Activated naive CD4-positive, alpha-beta T cell (primary cell): Measurements from ENCODE around the gene CD58.

Source experiments
- DNase-seq, 4 experiments: peaks; one replicate each; lab custom pipeline; 2025; lab: John Stamatoyannopoulos, UW

The CD58 gene

DNA sequence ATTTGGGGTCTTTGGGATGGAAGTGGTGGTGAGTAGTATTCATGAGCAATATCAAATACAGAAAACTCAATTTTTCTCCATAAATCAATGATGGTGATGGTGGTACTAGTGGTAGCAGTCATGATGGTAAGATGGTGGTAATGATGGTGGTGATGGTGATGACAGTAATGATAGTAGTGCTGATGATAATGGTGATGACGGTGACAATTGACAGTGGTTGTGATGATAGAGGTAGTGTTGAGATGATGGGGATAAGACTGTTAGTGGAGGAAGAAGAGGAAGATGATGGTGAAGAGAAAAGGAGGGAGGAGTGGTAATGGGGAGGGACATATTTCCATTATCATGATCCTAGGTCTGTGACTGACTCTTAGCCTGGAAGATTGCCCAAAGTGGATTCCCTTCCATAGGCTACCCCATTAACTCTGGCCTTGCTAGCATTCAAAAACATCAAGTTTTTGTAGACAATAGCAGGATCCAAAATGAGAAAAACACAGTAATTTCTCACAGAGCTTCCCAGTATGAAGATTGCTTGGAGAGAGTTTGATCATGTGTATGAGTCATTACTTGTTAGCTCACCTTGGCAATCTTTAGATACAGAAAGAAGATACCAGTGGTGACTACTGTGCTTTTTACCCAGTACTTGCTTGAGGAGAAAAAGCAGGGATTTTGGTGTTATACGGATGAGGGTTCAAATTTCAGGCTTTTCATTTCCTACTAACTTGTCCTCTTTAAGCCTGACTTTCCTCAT lies 103.8 kb downstream of the CD58 start:
- DNase-seq, result no peak

DNA sequence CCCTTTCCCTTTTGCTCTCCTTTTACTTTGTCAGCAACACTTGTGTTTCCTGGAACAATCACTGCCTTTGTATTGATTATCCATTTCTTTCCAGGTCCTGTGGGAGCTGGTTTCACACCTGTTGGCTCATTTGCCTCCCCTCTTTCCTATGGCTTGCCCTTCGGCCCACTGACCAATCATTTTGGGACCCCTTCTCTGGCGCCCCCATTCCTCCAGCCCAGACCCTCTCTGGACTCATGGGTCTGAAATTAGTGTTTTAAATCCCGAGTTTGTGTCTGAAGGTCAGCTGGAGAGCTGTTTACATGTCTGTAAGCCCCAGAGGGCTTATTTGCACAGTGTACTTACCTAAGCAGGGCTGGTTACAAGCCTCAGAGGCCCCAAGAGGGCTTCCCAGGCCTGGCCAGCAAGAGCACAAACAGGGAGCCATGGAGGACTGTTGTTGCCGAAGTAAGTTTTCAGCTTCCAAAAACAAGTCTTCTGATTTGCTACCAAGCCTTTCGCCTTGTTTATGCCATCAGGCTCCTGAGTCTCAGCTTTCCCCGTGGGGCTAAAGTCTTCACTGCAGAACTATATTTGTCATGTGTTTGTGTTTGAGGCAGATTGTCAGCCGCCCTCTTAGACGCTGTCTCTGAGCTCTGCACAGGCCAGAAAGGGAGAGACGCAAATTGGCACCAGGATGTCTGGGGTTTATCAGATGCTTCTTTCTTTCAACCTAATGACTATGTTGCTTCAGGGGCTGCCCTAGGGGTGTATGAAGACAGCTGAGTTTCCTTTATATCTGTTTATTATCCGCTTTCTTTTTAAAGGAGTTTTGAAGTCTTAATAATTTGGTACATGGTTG lies 104.8 kb downstream of the CD58 start:
- DNase-seq, result no peak

DNA sequence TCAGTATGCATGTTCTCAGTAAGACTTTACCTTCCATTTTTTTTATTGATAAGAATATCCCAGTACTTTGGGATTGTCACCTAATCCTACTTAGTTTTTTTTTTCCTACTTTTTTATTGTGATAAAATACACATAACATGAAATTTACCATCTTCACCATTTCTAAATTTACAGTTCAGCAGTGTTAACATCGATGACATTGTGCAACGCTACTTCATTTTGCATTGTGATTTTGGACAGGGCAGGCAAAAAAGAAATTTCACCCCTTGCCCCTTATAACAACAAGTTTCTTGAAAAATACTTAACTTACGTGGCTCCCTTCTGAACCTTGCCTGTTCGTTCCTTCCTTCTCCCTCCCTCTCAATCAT lies 105.4 kb downstream of the CD58 start:
- DNase-seq, result no peak
